Activated CD8-positive, alpha-beta memory T cell treated with anti-CD3 and anti-CD28 coated beads, Interleukin-2, amount 50 U/mL, for 24 hours (primary cell): ENCODE data around the gene SPTLC2.
"Not testable (repeated sequence)": the region's sequence is repeated elsewhere in the genome, so short reads cannot be mapped to it uniquely, and the experiment has no call there.

ENCODE experiments used
- DNase-seq: peaks from one replicate; pipeline ENCODE4 v3.0.0-alpha.2; 2020; ENCODE audit errors: extremely low read depth

The SPTLC2 gene

GRCh38 chr14:77549451-77549850 lies 67.0 kb downstream of the SPTLC2 start:
- no peak for DNase-seq

- DNase-seq: no peak
These were observed 68.8 kb downstream of the SPTLC2 start for GRCh38 chr14:77547512-77548180.

- DNase-seq: not testable (repeated sequence)
These were observed 71.3 kb downstream of the SPTLC2 start for GRCh38 chr14:77545171-77545570.

GRCh38 chr14:77544571-77544970 lies 71.9 kb downstream of the SPTLC2 start:
- no peak for DNase-seq

GRCh38 chr14:77543637-77544334 lies 72.7 kb downstream of the SPTLC2 start:
- DNase-seq: no peak

GRCh38 chr14:77543240-77543551 lies 73.2 kb downstream of the SPTLC2 start:
- no peak for DNase-seq

- no peak for DNase-seq
These were observed 73.8 kb downstream of the SPTLC2 start for GRCh38 chr14:77542421-77543239.

- DNase-seq: no peak
These were observed 74.5 kb downstream of the SPTLC2 start for GRCh38 chr14:77541905-77542304.

- not testable (repeated sequence) for DNase-seq
These were observed 79.5 kb downstream of the SPTLC2 start for GRCh38 chr14:77536951-77537350.

GRCh38 chr14:77531071-77531470 lies 85.4 kb downstream of the SPTLC2 start:
- DNase-seq: no peak

GRCh38 chr14:77529963-77530362 lies 86.5 kb downstream of the SPTLC2 start:
- DNase-seq: no peak

GRCh38 chr14:77529213-77529612 lies 87.2 kb downstream of the SPTLC2 start:
- DNase-seq: no peak

GRCh38 chr14:77528701-77529100 lies 87.7 kb downstream of the SPTLC2 start:
- DNase-seq: not testable (repeated sequence)

- no peak for DNase-seq
These were observed 90.2 kb downstream of the SPTLC2 start for GRCh38 chr14:77526266-77526665.

- DNase-seq: no peak
These were observed 91.9 kb downstream of the SPTLC2 start for GRCh38 chr14:77524536-77524935.

GRCh38 chr14:77523109-77523508 lies 93.3 kb downstream of the SPTLC2 start:
- no peak for DNase-seq

- DNase-seq: no peak
These were observed 95.9 kb downstream of the SPTLC2 start for GRCh38 chr14:77520555-77520954.

GRCh38 chr14:77516126-77516525 lies 100.3 kb downstream of the SPTLC2 start:
- DNase-seq: no peak

- no peak for DNase-seq
These were observed 104.8 kb downstream of the SPTLC2 start for GRCh38 chr14:77511486-77512162.

GRCh38 chr14:77509366-77509765 lies 107.1 kb downstream of the SPTLC2 start:
- DNase-seq: no peak

GRCh38 chr14:77508876-77509275 lies 107.6 kb downstream of the SPTLC2 start:
- no peak for DNase-seq

- DNase-seq: no peak
These were observed 108.2 kb downstream of the SPTLC2 start for GRCh38 chr14:77508249-77508648.
